ENCODE measurements around the gene VEZT.

DNA sequence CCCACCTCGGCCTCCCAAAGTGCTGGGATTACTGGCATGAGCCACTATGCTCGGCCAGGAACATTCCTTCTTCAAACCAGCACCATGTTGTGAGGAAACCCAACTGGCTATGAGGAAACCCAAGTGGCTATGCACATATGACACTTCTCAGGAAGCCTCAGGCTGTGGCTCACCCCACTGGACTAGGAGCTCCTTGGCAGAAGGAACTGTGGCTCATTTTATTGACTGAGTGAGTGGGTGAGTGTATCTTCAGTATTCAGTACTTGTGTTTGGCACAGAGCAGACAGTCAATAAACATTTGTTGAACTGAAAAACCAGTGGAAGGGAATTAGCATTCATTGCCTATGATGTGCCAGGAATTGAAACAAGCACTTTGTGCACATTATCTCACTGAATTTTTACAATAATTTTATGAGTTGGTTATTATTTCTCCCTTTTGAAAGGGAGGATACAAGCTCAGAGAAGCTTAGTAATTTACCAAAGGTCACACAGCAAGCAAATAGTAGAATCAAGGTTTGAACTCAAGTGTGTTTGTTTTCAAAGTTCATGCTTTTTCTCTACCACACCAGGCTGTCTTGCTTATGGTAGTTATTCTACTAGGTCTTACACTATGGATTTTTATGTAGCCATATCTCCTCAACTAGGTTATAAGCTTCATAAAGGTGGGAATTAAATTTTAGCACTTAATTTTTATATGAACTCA is 121.6 kb downstream of the VEZT start:
- TF ChIP-seq, protein P1, sequence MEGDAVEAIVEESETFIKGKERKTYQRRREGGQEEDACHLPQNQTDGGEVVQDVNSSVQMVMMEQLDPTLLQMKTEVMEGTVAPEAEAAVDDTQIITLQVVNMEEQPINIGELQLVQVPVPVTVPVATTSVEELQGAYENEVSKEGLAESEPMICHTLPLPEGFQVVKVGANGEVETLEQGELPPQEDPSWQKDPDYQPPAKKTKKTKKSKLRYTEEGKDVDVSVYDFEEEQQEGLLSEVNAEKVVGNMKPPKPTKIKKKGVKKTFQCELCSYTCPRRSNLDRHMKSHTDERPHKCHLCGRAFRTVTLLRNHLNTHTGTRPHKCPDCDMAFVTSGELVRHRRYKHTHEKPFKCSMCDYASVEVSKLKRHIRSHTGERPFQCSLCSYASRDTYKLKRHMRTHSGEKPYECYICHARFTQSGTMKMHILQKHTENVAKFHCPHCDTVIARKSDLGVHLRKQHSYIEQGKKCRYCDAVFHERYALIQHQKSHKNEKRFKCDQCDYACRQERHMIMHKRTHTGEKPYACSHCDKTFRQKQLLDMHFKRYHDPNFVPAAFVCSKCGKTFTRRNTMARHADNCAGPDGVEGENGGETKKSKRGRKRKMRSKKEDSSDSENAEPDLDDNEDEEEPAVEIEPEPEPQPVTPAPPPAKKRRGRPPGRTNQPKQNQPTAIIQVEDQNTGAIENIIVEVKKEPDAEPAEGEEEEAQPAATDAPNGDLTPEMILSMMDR (conservative IDR thresholded peaks at IDR 0.05; ENCODE audit: low read length) = no peak
- TF ChIP-seq EZH2phosphoT487 (IDR thresholded peaks at IDR 0.05; ENCODE audit: borderline replicate concordance) = no peak
